ENCODE data around the gene SPI1.

The SPI1 gene

DNA sequence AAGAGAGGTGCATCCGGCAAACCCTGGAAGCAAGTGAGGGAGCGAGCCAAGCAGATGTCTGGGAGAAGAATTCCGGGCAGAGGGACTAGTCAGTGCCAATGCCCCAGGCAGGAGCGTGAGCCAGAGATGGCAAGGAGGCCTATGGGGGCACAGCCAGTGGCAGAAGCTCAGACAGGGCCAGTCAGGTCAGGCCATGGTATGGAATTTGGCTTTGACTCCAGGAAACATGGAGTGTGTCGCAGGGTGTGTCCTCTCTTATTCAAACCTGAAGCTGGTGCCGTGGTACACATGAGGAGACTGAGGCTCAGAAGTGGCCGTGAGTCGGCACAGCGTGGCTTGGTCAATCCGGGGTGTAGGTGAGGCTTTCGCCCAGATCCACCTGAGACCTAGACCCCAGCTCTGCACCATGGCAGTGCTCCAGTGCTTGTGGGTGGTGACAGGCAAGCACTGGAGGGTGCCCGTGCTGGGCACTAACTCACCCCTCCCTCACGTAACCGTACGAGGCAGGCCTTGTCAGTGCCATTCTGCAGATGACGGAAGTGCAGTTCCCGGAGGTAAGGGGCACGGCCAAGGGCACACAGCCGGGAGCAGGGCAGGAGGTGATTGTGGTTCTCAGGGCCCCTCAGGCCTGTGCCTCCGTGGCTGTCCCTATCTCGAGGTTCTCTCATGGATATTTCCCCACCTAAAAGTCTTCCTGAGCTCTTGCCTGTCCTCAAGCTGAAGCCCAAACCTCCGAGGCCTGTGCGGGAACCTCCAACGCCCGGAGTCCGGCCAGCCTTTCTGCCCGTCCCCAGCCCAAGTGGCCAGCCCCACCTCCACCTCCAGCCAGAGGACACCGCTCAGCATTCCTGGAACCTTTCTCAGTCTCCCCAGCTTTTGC is 10.6 kb upstream of the SPI1 start:
- DNase-seq (ENCODE audit: low read depth, low spot score): no peak

DNA sequence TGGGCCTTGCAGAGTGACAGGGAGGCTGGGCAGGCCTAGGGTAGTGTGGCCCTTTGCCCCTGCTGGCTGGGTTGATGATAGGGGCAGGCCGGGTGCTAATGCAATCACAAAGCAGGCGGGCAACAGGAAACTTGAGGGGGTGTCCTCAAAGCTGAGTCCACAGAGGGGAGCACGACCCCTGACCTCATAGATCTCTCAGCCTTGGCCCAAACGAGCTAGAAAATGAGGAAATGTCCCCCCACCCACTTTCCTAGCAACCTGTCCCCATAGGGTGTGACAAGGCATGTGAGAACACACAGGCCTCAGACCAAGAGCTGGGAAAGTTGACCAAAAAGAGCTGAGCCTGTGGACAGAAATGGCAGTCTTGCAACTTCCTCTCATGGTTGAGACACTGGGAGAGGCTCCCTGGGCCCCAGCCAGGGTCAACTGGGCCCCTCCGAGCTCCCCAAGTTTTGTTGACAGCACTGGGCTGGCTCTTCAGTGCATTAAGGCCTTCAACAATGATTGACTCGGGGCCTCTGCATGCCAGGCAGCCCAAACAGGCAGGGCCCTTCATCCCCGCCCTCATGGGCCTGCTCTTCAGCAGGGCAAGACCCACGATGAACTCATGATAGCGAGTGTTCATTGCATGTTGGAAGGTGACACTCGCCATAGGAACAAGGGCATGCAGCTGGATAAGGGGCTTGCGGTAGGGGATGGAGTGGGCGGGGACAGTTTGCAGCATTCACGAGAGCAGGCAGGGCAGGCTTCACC is 9.8 kb upstream of the SPI1 start:
- DNase-seq (ENCODE audit: low read depth, low spot score): no peak

DNA sequence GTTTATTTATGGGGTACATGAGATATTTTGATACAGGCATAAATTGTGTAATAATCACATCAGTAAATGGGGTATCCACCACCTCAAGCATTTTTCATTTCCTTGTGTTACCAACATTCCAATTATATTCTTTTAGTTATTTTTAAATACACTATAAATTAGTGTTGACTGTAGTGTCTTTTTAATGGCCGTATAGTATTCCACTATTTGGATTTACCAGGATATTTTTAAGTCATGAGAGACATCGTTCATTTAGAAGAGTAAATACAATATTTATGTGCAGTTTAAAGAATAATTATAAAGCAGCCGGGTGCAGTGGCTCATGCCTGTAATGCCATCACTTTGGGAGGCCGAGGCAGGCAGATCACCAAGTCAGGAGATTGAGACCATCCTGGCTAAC is 6.2 kb upstream of the SPI1 start:
- DNase-seq (ENCODE audit: low read depth, low spot score): no peak

DNA sequence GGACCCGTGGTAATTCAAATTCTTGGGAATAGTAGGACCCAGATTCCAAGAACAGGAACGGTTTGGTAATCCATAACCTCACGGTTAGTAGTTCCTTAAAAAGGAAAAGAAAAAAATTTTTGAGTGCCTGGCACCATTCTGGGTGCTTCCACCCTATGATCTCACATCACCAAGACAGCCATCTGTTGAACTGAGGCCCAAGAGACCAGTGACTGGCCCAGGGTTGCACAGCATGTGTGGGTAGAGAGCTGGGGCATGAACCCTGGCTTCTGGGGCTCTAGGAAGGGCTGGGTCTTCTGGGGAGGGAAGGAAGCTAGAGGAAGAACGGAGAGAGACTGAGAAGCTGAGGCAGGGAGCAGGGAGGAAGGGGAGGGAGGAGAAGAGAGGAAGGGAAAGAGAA is 4.7 kb upstream of the SPI1 start:
- no peak for DNase-seq (ENCODE audit: low read depth, low spot score)

DNA sequence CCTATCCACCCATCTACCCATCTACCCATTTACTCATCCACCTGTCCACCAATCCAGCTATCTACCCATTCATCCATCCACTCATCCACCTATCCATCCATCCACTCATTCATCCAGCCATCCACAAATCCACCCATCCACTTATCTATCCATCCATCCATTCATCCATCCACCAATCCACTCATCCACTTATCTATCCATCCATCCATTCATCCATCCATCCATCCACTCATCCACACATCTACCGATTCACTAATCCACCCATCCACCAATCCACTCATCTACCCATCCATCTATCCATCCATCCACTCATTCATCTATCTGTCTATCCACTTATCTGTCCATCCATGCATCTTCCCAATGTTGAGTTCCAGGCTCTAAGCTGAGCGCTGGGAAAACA is 1.7 kb upstream of the SPI1 start:
- DNase-seq (ENCODE audit: low read depth, low spot score): no peak

DNA sequence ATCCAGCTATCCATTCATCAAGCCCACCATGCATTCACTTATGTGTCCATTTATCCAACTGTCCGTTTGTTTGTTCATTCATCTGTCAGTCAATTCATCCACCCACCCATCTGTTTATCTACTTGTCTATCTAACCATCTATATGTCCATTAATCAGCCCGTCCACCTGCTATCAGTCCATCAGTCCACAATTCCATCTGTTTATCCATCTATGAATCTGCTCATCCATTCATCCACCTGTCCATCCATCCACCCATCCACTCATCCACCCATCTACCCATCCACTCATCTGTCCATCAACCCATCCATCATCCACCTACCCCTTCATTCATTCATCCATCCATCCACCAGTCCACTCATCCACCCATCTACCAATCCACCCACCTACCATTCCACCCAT is 970 bp upstream of the SPI1 start:
- DNase-seq (ENCODE audit: low read depth, low spot score): no peak

DNA sequence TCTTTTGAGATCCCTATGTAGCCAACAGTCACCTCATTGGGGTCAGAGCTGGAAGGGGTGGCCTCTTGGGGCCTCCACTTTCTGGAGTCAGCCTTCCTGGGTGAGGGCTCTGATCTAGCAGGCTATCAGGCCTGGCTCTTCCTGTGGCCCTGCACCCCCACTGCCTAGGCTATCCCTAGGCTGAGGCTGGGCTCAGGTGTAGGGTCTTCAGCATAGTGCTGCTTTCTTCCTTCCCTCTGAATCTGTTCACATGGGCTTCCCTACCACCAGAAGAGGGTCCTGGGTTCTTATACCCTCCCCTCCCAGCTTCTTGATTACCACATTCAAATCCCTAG is 456 bp upstream of the SPI1 start:
- no peak for DNase-seq (ENCODE audit: low read depth, low spot score)

DNA sequence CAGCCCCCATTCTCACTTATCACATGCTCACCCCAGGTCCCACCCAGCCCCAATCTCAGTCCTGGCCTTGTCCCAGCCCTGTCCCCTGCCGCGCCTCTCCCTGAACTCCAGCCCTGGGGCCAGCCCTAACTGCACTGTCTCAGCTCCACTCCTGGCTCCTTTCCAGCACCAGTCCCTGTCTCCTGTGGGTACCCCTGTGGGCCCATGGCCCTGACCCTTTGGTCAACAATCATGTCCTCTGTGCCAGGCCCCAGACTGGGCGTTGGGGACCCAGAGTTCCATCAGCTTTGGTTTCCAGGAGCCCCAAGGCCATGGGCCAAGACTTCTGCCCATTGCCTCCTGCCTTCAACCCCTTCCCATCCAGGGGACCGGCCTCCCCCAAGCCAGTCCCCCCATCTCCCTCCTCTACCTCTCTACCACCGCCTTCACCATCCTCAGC is 757 bp downstream of the SPI1 start:
- DNase-seq (ENCODE audit: low read depth, low spot score): no peak

DNA sequence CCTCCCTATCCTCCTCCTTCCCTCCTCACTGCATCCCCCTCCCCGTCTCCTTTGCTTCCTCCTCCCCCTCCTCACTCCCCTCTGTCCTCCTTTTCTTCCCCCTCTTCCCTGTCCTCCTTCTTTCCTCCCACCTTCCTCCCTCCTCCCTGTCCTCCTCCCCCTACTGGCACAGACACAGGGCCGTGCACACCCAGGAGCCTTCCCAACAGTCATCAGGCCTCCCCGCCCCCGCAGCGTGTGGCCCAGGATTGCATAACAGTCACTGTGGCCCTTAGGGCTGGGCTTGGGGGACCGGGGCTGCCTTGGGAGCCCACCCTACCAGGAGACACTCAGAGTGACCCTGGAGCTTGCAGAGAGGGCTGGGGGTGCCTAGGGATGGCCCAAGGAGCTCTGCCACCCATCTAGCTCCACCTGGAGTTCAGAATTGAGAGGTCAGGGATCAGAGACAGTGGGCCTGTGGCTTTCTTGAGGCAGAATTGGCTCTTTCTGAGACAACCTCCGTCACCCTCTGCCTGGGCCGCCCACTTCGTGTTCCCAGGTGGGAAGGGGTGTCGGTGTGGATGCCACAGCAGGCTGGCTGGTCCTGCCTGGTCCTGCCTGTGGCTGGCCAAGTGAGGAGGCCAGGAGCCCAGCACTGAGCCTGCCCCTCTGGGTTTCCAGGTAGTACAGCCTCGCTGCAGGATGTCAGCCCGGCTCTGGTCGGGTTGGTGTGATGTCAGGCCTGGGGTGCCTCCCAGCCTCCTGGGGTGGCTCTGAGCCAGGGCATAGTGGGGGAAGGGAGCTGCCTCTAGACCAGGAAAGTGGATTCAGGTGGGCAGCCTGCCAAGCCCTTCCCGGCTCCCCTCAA is 1.6 kb downstream of the SPI1 start:
- no peak for DNase-seq (ENCODE audit: low read depth, low spot score)

DNA sequence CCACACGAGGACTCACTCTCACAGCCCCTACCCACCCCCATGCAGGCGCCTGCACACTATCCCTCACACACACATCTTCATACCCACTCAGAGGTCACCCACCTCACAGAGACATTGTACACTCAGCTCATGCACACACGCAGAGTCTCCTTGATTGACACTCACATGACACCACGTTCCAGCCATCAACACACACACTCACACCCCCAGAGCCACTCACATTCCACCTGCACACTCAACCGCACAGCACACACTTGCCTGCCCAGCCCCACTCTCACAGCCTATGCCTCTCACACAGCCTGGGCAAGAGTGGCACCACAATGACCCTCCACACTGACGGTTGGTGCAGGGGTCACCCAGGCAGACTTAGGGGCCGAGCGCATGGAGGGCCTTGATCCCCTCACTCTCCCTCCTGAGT is 2.2 kb downstream of the SPI1 start:
- no peak for DNase-seq (ENCODE audit: low read depth, low spot score)

DNA sequence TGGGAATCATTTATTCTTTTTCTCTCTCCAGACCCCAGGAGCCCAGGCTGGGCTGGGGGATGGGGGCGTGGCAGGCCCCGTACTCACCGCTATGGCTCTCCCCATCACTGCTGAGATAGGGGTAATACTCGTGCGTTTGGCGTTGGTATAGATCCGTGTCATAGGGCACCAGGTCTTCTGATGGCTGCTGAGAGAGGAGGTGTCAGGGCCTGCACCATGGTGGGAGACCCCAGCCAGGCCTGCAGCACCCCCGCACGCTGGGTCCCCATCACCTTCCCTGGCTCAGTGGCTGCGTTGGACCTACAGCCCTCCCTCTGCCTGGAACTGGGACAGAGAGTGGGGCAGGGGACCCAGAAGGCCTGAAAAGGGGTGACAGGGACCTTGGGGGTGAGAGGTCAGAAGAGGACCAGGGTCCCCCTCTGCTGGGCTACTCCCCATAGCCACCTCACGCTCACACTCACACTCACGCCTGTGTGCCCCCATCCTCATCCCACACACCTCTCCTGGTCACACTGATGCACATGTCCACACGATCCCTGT is 2.7 kb downstream of the SPI1 start:
- DNase-seq (ENCODE audit: low read depth, low spot score): no peak

DNA sequence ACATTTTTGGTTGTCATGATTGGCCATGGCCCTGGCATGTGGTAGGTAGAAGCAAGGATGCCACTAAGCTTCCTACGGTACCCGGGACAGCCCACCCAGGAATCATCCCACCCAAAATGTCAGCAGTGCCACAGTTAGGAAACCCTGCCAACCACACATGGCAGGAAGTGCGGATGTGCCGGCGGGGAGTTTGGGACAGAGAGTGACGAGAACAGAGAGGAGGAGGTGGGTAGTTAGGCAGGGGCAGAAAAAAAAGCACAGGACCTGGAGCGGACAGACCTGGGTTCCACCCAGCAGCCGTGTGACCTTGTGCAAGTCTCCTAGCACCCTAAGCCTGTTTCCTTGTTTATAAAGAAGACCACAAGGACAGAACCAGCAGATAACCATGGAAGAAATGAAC is 3.3 kb downstream of the SPI1 start:
- DNase-seq (ENCODE audit: low read depth, low spot score): no peak

DNA sequence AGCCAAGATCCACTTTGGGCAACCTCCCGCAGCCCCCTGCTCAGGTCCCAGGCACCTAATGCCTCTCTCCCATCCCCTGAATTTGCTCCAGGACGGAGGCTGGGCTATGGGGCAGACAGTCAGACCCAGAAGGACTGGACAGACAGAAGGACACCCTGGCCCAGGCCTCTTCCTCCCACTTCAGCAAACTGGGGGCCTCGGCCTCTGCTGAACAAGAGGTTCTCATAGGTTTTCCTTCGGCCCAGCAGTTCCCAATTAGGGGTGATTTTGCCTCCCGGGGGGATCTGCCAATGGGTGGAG is 3.7 kb downstream of the SPI1 start:
- DNase-seq (ENCODE audit: low read depth, low spot score): no peak

DNA sequence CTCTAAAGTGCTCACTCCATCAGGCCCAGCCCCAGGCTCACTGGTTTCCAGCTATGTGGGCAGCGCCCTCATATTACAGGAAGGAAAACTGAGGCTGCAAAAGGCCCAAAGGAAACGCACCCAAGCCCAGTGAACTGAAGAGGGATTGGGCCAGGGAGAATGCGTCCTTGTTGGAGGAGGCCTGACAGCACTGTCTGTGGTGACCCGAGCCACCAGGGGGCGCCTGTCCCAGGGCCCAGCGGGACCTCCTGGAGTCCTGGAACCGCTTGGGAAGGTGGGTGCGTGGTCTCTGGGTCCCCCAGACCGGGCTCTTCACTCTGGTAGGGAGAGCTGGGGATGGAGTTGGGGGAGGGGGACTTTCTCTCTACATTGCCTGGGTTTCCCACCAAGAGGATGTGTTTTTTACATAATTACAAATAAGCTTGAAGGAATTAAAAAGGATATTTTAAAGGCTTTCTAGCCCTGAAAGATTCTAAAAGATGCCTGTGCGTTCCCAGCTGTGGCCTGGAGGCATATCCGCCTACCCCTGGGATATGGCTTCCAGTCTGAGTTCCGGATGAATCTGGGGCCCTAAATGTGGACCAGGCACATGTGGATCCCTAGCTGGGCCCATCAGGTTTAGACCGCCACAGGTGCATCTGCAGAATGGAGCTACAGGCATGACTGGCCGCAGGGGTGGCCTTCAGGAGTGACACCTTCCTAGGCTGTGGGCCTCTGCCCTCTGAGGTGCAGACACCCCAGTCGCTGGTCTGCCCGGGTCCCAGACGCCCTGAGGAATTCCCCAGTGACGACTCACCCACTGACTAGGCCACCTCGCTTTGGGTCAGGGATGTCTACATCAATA is 4.2 kb downstream of the SPI1 start:
- no peak for DNase-seq (ENCODE audit: low read depth, low spot score)

DNA sequence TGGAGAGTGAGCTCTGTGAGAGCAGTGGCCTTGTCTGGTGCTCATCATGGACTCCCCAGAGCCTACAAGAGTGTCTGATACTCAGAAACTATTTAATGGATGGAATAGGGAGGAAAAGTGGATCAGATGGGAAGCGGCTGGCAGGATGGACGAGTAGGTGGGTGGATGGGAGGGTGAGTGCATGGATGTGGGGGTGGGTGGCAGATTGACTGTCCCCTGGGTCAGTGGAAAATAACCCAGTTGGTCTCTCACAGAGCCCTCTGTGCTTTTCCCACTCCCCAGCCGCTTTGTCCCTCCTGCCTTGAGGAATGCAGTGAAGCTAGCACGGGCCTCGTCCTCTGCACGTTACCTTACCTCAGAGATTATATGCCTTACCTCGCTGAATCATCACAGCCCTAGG is 5.9 kb downstream of the SPI1 start:
- no peak for DNase-seq (ENCODE audit: low read depth, low spot score)

DNA sequence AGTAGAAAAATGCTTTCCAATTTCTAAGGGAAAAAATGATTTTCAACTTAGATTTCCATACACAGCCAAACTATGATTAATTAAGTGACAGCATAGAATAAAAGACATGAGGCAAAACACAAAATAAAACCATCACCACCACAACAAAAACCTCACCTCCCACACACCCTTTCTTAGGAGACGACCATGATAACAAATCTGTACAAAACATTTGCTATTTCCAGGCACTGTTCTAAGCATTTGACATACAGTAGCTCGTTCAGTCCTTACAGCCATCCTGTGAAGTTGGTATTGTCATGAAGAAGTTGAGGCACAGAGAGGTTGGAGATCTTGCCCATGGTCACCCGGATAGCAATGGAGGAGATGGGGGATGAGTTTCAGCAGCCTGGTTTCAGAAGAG is 8.7 kb downstream of the SPI1 start:
- no peak for DNase-seq (ENCODE audit: low read depth, low spot score)

DNA sequence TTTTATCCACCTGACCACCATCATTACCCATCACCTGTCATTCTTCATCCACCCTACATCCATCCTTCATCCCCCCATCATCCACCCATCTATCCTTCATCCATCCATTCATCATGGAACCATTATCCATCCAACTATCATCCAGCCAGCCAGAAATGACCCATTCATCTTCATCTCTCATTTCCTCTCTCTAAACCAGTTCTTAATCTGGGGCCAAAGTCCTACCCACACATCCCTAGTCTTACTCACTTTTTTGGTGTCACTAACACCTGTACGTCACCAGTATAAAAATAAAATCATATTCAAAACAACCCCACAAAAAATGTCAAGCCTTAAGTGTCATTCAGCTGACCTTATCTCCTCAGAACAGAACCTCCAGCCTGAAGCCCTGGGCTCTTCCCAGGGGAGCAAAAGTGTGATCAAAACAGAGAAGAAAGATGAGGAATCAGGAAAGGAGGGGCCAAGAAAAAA is 12.3 kb downstream of the SPI1 start:
- no peak for DNase-seq (ENCODE audit: low read depth, low spot score)

DNA sequence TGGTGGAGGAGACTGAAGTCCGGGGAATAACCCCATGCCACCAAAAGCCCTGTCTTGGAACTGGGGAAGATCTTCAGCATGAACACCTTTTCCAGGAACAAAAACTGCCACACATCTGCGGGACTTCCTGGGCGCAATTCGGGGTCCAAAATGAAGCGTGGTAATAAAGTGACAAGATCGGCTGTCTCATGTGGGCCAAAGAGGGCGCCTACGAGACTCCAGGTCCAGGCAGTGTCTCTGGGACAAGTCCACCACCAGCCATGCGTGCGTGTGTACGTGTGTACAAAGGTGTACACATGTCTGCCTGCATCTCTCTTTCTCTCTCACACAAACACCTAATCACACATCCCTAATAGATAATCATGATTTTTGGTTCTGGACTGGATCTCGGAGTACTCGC is 16.9 kb downstream of the SPI1 start:
- no peak for DNase-seq (ENCODE audit: low read depth, low spot score)

DNA sequence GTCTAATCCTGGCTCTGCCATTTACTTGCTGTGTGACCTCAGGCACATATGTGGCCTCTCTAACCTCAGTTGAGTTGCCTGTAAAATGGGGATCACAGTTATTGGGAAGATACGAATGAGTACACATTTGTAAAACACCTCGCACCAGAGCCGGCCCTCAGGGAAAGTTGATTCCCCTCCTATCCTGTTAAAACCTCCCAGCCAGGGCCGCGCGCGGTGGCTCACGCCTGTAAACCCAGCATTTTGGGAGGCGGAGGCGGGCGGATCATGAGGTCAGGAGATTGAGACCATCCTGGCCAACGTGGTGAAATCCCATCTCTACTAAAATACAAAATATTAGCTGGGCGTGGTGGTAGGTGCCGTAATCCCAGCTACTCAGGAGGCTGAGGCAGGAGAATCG is 18.0 kb downstream of the SPI1 start:
- DNase-seq (ENCODE audit: low read depth, low spot score): no peak

DNA sequence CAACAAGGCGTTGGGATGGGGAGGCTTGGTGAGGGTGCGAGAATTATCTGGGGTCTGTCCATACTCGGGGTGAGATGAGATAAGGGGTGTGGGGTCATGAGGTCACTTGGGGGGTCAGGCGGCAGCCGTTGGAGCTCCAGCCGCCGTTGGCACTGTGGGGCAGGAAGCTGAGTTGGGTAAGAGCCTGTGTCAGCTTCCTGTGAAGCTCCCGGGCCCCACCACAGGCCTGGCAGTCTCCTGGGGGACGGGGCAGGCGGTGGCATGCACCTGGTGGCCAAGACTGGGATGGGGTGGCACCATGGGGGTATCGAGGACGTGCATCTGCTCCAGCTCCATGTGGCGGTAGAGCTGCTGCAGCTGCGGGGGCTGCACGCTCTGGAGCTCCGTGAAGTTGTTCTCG is 18.8 kb downstream of the SPI1 start:
- DNase-seq (ENCODE audit: low read depth, low spot score): no peak

DNA sequence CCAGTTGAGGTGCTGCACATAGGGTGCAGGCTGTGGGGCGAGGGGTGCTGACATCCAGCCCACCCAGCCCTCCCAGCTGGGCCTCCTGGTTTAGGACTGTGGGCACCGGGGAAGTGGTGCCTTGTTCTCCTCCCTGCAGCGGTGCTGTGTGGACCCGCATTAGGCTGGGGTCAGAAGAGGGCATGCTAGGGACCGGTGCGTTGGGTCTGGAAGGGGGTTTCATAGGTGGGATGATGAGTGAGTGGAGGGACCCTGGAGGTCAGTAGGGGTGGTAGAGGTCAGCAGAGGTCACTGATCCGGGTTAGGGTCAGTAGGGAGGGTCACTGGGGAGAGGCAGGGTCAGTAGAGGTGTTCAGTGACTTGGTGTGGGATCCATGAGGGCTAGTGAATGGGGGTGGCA is 19.2 kb downstream of the SPI1 start:
- DNase-seq (ENCODE audit: low read depth, low spot score): no peak
